GM23338 (cell line): ENCODE results near the gene PCDHA10. TPM values are rescaled to one million over a fixed set of nuclear protein-coding genes. Genes with fewer than 3 reads are reported as not detected.
A peak's percentile ranks its signal among the peaks of the same experiment; 100 is the strongest.

Source experiments
- ATAC-seq: fragments of 200-7000 bp; cut with Tn5 transposase; 3 replicates; pipeline ENCODE4 v1.9.1; 2020
- DNase-seq: peaks from one replicate; pipeline ENCODE4 v3.0.0-alpha.2; 2015; ENCODE audit warnings: low spot score
- H2AFZ ChIP-seq: fragments of 200-600 bp; sonication (generic); 2 replicates; pipeline ENCODE4 v1.8.0; 2016; ENCODE audit warnings: antibody characterized with exemption, mild to moderate bottlenecking, moderate library complexity
- H3F3A ChIP-seq: fragments of 200-600 bp; sonication (generic); replicated peaks from 2 replicates; pipeline ENCODE4 v1.8.0; 2017; ENCODE audit warnings: antibody characterized with exemption, mixed run types, low read depth
- H3K27ac ChIP-seq: fragments of 200-600 bp; sonication (generic); 2 replicates; pipeline ENCODE4 v1.6.1; 2016; ENCODE audit warnings: low read depth
- H3K27me3 ChIP-seq: fragments of 200-600 bp; sonication (generic); 2 replicates; pipeline ENCODE4 v1.8.0; 2016; ENCODE audit warnings: mild to moderate bottlenecking, mixed run types, moderate library complexity; ENCODE audit not compliant: insufficient read depth
- H3K36me3 ChIP-seq: fragments of 200-600 bp; sonication (generic); 2 replicates; pipeline ENCODE4 v1.8.0; 2016; ENCODE audit warnings: mild to moderate bottlenecking; ENCODE audit not compliant: insufficient read depth
- H3K4me1 ChIP-seq: fragments of 200-600 bp; sonication (generic); 2 replicates; pipeline ENCODE4 v1.8.0; 2016; ENCODE audit warnings: mild to moderate bottlenecking, moderate library complexity; ENCODE audit not compliant: insufficient read depth
- H3K4me2 ChIP-seq: fragments of 200-600 bp; sonication (generic); 2 replicates; pipeline ENCODE4 v1.7.1; 2017; ENCODE audit warnings: mixed run types
- H3K4me3 ChIP-seq: fragments of 200-600 bp; sonication (generic); 2 replicates; pipeline ENCODE4 v1.6.1; 2016; ENCODE audit warnings: mixed run types
- H3K79me2 ChIP-seq: fragments of 200-600 bp; sonication (generic); replicated peaks from 2 replicates; pipeline ENCODE4 v1.8.0; 2017; ENCODE audit warnings: mild to moderate bottlenecking; ENCODE audit not compliant: insufficient read depth
- H3K9me2 ChIP-seq: fragments of 200-600 bp; sonication (generic); 2 replicates; pipeline ENCODE4 v1.8.0; 2017; ENCODE audit not compliant: insufficient read depth
- H4K20me1 ChIP-seq: fragments of 200-600 bp; sonication (generic); replicated peaks from 2 replicates; pipeline ENCODE4 v1.8.0; 2017; ENCODE audit warnings: mild to moderate bottlenecking; ENCODE audit not compliant: insufficient read depth
- H3K27ac Mint-ChIP-seq: 2 replicates; pipeline ENCODE4 v1.8.0; 2020; ENCODE audit warnings: inconsistent platforms, mild to moderate bottlenecking, moderate library complexity, mixed read lengths
- H3K27me3 Mint-ChIP-seq: 3 replicates; pipeline ENCODE4 v1.8.0; 2022; ENCODE audit warnings: low read depth, mild to moderate bottlenecking, moderate library complexity, mixed read lengths, inconsistent platforms; ENCODE audit not compliant: insufficient read depth, poor library complexity
- H3K36me3 Mint-ChIP-seq: 3 replicates; pipeline ENCODE4 v1.8.0; 2021; ENCODE audit warnings: low read depth, mild to moderate bottlenecking, inconsistent platforms, moderate library complexity, mixed read lengths
- H3K4me1 Mint-ChIP-seq: 3 replicates; pipeline ENCODE4 v1.8.0; 2020; ENCODE audit warnings: mild to moderate bottlenecking, inconsistent platforms, mixed read lengths
- H3K4me3 Mint-ChIP-seq: 3 replicates; pipeline ENCODE4 v1.8.0; 2021; ENCODE audit warnings: moderate library complexity, mild to moderate bottlenecking, inconsistent platforms, mixed read lengths
- H3K9me3 Mint-ChIP-seq: 3 replicates; pipeline ENCODE4 v1.8.0; 2020; ENCODE audit warnings: moderate library complexity, mild to moderate bottlenecking, inconsistent platforms, mixed read lengths
- ETS1 ChIP-seq: IDR thresholded peaks from 2 replicates; pipeline ENCODE4 v1.6.1; 2016; ENCODE audit warnings: antibody characterized with exemption
- POLR2AphosphoS5 ChIP-seq: IDR thresholded peaks from 2 replicates; pipeline ENCODE4 v1.6.1; 2016; ENCODE audit warnings: antibody characterized with exemption, low read depth
- polyA plus RNA-seq: library from polyadenylated mRNA; unstranded; fragments of >200 nt; fragmentation: Nextera tagmentation; extraction: Ambion mirVana; gene quantifications from 2 replicates; pipeline ENCODE4 v1.2.1, GENCODE V29; 2016
- total RNA-seq: library from RNA; depleted of rRNA; stranded (reverse); fragments of >200 nt; shearing (Covaris generic); gene quantifications from 2 replicates; pipeline ENCODE4 v1.2.3, GENCODE V29; 2014
- TF ChIP-seq, protein P1 (sequence below): IDR thresholded peaks from one replicate; pipeline ENCODE4 v1.6.1; 2018; ENCODE audit warnings: antibody characterized with exemption; ENCODE audit not compliant: unreplicated experiment
- TF ChIP-seq, protein P2 (sequence below), 2 experiments: fragments of 200-600 bp in 1 of 2; sonication (generic) in 1 of 2; conservative IDR thresholded peaks; 2 replicates each; pipeline versions ENCODE4 v1.5.1 to v1.6.1; 2016 to 2017; ENCODE audit warnings: antibody characterized with exemption in 2 of 2, low read depth in 2 of 2, mild to moderate bottlenecking in 2 of 2, moderate library complexity in 1 of 2

The PCDHA10 gene
- total and polyA plus RNA-seq, 2 experiments from 2014 or later: 3.9 to 11.6 TPM

DNA sequence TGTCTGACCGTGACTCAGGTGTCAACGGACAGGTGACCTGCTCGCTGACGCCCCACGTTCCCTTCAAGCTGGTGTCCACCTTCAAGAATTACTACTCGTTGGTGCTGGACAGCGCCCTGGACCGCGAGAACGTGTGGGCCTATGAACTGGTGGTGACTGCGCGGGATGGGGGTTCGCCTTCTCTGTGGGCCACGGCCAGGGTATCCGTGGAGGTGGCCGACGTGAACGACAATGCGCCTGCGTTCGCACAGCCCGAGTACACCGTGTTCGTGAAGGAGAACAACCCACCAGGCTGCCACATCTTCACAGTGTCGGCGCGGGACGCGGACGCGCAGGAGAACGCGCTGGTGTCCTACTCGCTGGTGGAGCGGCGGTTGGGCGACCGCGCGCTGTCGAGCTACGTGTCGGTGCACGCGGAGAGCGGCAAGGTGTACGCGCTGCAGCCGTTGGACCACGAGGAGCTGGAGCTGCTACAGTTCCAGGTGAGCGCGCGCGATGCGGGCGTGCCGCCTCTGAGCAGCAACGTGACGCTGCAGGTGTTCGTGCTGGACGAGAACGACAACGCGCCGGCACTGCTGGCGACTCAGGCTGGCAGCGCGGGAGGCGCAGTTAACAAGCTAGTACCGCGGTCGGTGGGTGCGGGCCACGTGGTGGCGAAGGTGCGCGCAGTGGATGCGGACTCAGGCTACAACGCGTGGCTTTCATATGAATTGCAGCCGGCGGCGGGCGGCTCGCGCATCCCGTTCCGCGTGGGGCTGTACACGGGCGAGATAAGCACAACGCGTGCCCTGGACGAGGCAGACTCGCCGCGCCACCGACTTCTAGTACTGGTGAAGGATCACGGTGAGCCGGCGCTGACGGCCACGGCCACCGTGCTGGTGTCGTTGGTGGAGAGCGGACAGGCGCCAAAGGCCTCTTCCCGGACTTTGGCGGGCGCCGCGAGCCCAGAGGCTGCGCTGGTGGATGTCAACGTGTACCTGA lies 14.8 kb downstream of the PCDHA10 start:
- TF ChIP-seq, protein P1, sequence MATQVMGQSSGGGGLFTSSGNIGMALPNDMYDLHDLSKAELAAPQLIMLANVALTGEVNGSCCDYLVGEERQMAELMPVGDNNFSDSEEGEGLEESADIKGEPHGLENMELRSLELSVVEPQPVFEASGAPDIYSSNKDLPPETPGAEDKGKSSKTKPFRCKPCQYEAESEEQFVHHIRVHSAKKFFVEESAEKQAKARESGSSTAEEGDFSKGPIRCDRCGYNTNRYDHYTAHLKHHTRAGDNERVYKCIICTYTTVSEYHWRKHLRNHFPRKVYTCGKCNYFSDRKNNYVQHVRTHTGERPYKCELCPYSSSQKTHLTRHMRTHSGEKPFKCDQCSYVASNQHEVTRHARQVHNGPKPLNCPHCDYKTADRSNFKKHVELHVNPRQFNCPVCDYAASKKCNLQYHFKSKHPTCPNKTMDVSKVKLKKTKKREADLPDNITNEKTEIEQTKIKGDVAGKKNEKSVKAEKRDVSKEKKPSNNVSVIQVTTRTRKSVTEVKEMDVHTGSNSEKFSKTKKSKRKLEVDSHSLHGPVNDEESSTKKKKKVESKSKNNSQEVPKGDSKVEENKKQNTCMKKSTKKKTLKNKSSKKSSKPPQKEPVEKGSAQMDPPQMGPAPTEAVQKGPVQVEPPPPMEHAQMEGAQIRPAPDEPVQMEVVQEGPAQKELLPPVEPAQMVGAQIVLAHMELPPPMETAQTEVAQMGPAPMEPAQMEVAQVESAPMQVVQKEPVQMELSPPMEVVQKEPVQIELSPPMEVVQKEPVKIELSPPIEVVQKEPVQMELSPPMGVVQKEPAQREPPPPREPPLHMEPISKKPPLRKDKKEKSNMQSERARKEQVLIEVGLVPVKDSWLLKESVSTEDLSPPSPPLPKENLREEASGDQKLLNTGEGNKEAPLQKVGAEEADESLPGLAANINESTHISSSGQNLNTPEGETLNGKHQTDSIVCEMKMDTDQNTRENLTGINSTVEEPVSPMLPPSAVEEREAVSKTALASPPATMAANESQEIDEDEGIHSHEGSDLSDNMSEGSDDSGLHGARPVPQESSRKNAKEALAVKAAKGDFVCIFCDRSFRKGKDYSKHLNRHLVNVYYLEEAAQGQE: peak; percentile 59
- TF ChIP-seq POLR2AphosphoS5: no peak
- Mint-ChIP-seq H3K4me3 (no peak overlapping the region; the same call in 2 of the 3 replicates), H3K27ac (no peak overlapping the region), H3K4me1 (peaks cover 18% of the 10 kb centered on the region), H3K9me3 (peaks cover 22% of the 10 kb centered on the region; the same call in 2 of the 3 replicates), H3K27me3 (no peaks in the 10 kb centered on the region), H3K36me3 (peaks cover 36% of the 10 kb centered on the region)
- no peaks in the 10 kb centered on the region for H3K9me2 ChIP-seq
- DNase-seq (no peak), ATAC-seq (no peak)
- H3K79me2 ChIP-seq: peaks cover 29% of the 10 kb centered on the region
- H4K20me1 ChIP-seq: no peaks in the 10 kb centered on the region; the same call in 1 of the 2 replicates
- peaks cover 15% of the 10 kb centered on the region; the same call in 1 of the 2 replicates for H3K4me1 ChIP-seq
- no peak overlapping the region for H2AFZ ChIP-seq
- no peaks in the 10 kb centered on the region for H3K27me3 ChIP-seq
- H3K4me2 ChIP-seq: no peak overlapping the region
- H3K27ac ChIP-seq: no peak overlapping the region
- H3F3A ChIP-seq: no peaks in the 10 kb centered on the region
- no peaks in the 10 kb centered on the region; the same call in 1 of the 2 replicates for H3K36me3 ChIP-seq
- H3K4me3 ChIP-seq: no peak overlapping the region

- H3K9me2 ChIP-seq: no peaks in the 10 kb centered on the region
- H3K4me3 ChIP-seq: peak within 1 kb of the TSS; percentile 66
- H3K79me2 ChIP-seq: peaks cover 48% of the 10 kb centered on the region
- Mint-ChIP-seq H3K9me3 (peaks cover 6% of the 10 kb centered on the region; the same call in 1 of the 3 replicates), H3K4me1 (peaks cover 17% of the 10 kb centered on the region; the same call in 2 of the 3 replicates), H3K4me3 (peak within 1 kb of the TSS; percentile 97), H3K27me3 (peaks cover 3% of the 10 kb centered on the region), H3K36me3 (peaks cover 29% of the 10 kb centered on the region), H3K27ac (peak within 1 kb of the TSS; percentile 98)
- DNase-seq: peak; percentile 90
- peak within 1 kb of the TSS; percentile 50 for H3K4me2 ChIP-seq
- no peaks in the 10 kb centered on the region for H3K27me3 ChIP-seq
- H3F3A ChIP-seq: no peaks in the 10 kb centered on the region
- peak within 1 kb of the TSS; percentile 67; the same call in 1 of the 2 replicates for H3K27ac ChIP-seq
- TF ChIP-seq, protein P2, sequence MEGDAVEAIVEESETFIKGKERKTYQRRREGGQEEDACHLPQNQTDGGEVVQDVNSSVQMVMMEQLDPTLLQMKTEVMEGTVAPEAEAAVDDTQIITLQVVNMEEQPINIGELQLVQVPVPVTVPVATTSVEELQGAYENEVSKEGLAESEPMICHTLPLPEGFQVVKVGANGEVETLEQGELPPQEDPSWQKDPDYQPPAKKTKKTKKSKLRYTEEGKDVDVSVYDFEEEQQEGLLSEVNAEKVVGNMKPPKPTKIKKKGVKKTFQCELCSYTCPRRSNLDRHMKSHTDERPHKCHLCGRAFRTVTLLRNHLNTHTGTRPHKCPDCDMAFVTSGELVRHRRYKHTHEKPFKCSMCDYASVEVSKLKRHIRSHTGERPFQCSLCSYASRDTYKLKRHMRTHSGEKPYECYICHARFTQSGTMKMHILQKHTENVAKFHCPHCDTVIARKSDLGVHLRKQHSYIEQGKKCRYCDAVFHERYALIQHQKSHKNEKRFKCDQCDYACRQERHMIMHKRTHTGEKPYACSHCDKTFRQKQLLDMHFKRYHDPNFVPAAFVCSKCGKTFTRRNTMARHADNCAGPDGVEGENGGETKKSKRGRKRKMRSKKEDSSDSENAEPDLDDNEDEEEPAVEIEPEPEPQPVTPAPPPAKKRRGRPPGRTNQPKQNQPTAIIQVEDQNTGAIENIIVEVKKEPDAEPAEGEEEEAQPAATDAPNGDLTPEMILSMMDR (conservative IDR thresholded peaks at IDR 0.05; ENCODE audit: low read depth in 2 of 2): peak; percentile 77 to 87
- TF ChIP-seq ETS1 (no peak), POLR2AphosphoS5 (peak; percentile 40; the same call in 1 of the 2 replicates)
- peaks cover 9% of the 10 kb centered on the region; the same call in 1 of the 2 replicates for H4K20me1 ChIP-seq
- peak within 1 kb of the TSS; percentile 66; the same call in 1 of the 2 replicates for H2AFZ ChIP-seq
- peaks cover 15% of the 10 kb centered on the region; the same call in 1 of the 2 replicates for H3K4me1 ChIP-seq
- ATAC-seq: peak; percentile 80
- H3K36me3 ChIP-seq: no peaks in the 10 kb centered on the region; the same call in 1 of the 2 replicates
Measured at GRCh38 chr5:140875085-140876065, 19.7 kb downstream of the PCDHA10 start, which contains the start of gene PCDHA12. Gene PCDHA12, plus strand, starts transcription at chr5:140875308. Its CDS starts 165 bp downstream, at chr5:140875473.
